ENCODE data around the gene UBE2H. TPM values are rescaled to one million over a fixed set of nuclear protein-coding genes. Genes with fewer than 3 reads are reported as not detected.

UBE2H gene
- total and polyA plus RNA-seq, 2 of the 4 experiments (the other 2 are of a cell fraction): 34.6 to 49.4 TPM

GRCh38 chr7:129889133-129889844 is 63.5 kb downstream of the UBE2H start:
- Histone ChIP-seq H2AFZ (replicated peaks; ENCODE audit: low read length, poor library complexity) (no peak overlapping the region), H3K56ac (ENCODE audit: extremely low read depth, insufficient read depth, low read length) (no peak overlapping the region), H2AK5ac (ENCODE audit: low read depth, low read length) (no peak overlapping the region), H3K18ac (ENCODE audit: low read depth, low read length) (no peak overlapping the region), H3K27me3 (ENCODE audit: control insufficient read depth, insufficient read depth, low read length) (no peaks in the 10 kb centered on the region), H3K9ac (ENCODE audit: low read depth, low read length) (no peak overlapping the region), H3K79me1 (ENCODE audit: low read depth in 1 of 2, low read length in 2 of 2) (peaks cover 21 to 67% of the 10 kb centered on the region in 2 experiments), H3K9me1 (ENCODE audit: insufficient read depth, low read length) (peaks cover 8% of the 10 kb centered on the region), H3K36me3 (ENCODE audit: control insufficient read depth, insufficient read depth, low read length) (peaks cover 13% of the 10 kb centered on the region), H2BK15ac (ENCODE audit: low read depth, low read length) (no peak overlapping the region), H3K4me1 (ENCODE audit: control insufficient read depth, insufficient read depth, low read length) (peaks cover 5% of the 10 kb centered on the region; the same call in 1 of the 2 replicates), H3K4me2 (ENCODE audit: low read depth, low read length) (no peak overlapping the region), H3K4me3 (ENCODE audit: insufficient read depth, low read depth, low read length) (no peak overlapping the region), H2BK5ac (ENCODE audit: low read depth, low read length, poor library complexity, severe bottlenecking) (no peak overlapping the region), H3K4ac (ENCODE audit: low read depth, low read length) (no peak overlapping the region), H3K14ac (replicated peaks; ENCODE audit: low read depth, low read length) (no peak overlapping the region), H4K5ac (ENCODE audit: low read depth, low read length) (no peak overlapping the region), H3K9me3 (ENCODE audit: control insufficient read depth, insufficient read depth, low read length) (no peaks in the 10 kb centered on the region), H4K8ac (ENCODE audit: low read depth in 2 of 2, low read length in 2 of 2) (no peak overlapping the region), H2AK9ac (replicated peaks; ENCODE audit: low read depth, low read length, poor library complexity) (peak overlapping the region; percentile 51), H4K20me1 (ENCODE audit: insufficient read depth, low read length) (peaks cover 23% of the 10 kb centered on the region), H2BK20ac (ENCODE audit: low read depth, low read length) (no peak overlapping the region), H3K27ac (ENCODE audit: insufficient read depth, low read length) (no peak overlapping the region), H3K23ac (ENCODE audit: low read depth, low read length) (no peak overlapping the region), H4K91ac (ENCODE audit: insufficient read depth, low read depth, low read length) (no peak overlapping the region), H2BK120ac (ENCODE audit: low read depth, low read length) (no peak overlapping the region)
- DNase-seq: peak; percentile 17
- no peak for ATAC-seq (ENCODE audit: low read depth)
- no TSS peak for BruUV-seq (replicated peaks)
- WGBS, 2 experiments (ENCODE audit: extremely low coverage in 2 of 2, insufficient read length in 1 of 2): 0% methylated on average over 1 of the region's 5 CpGs; no CpG with 5 or more reads in 1 of the 2 experiments
- POLR2A ChIA-PET (ENCODE audit: unreplicated experiment): interaction anchor here (0.5 kb wide), 1 partner anchor 189 kb away, joined by 3 read pairs; no protein-coding TSS in a partner anchor
- CTCF ChIA-PET: interaction anchor here (0.8 kb wide), 1 partner anchor 18 kb away, joined by 6 read pairs; no protein-coding TSS in a partner anchor
- intact Hi-C loops (cut with micrococcal nuclease): no loop called here
- dilution Hi-C loops (cut with HindIII; ENCODE audit: low sequenced_read_pairs, unreplicated experiment): no loop called here
- in situ Hi-C loops (cut with MboI; ENCODE audit: low sequenced_read_pairs): no loop called here
- no peak for TF ChIP-seq BHLHE40 (IDR thresholded peaks at IDR 0.05; ENCODE audit: low read depth, low read length)
- TF ChIP-seq RCOR1 (IDR thresholded peaks at IDR 0.05; ENCODE audit: insufficient replicate concordance, low read length): no peak
- no peak for TF ChIP-seq MAFK (IDR thresholded peaks at IDR 0.05; ENCODE audit: low read depth, low read length)
- TF ChIP-seq CTCF (conservative IDR thresholded peaks at IDR 0.05; ENCODE audit: low read depth, low read length): no peak
- TF ChIP-seq MXI1 (IDR thresholded peaks at IDR 0.05; ENCODE audit: borderline replicate concordance, low read depth, low read length): no peak
- TF ChIP-seq MAZ (IDR thresholded peaks at IDR 0.05; ENCODE audit: borderline replicate concordance, low read depth, low read length): no peak
- TF ChIP-seq RFX5 (IDR thresholded peaks at IDR 0.05; ENCODE audit: low read depth, low read length): no peak
- no peak for TF ChIP-seq ELK1 (IDR thresholded peaks at IDR 0.05; ENCODE audit: borderline replicate concordance, low read depth, low read length)
- TF ChIP-seq POLR2A (IDR thresholded peaks at IDR 0.05; ENCODE audit: low read depth, low read length): no peak
- no peak for TF ChIP-seq FOS (IDR thresholded peaks at IDR 0.05; ENCODE audit: low read depth, low read length)
- TF ChIP-seq USF2 (IDR thresholded peaks at IDR 0.05; ENCODE audit: low read depth, low read length): no peak
- no peak for TF ChIP-seq CHD1 (IDR thresholded peaks at IDR 0.05; ENCODE audit: low read depth, low read length)
- TF ChIP-seq CEBPB (IDR thresholded peaks at IDR 0.05; ENCODE audit: low read depth, low read length): no peak
- no peak for TF ChIP-seq NFE2L2 (IDR thresholded peaks at IDR 0.05; ENCODE audit: low read depth, low read length)
- TF ChIP-seq SMC3 (IDR thresholded peaks at IDR 0.05; ENCODE audit: low read depth, low read length): no peak

Data from IMR-90 (cell line).